HUDEP-2 (cell line): ENCODE results near the gene MIA.
"Not testable (repeated sequence)": the region's sequence is repeated elsewhere in the genome, so short reads cannot be mapped to it uniquely, and the experiment has no call there.

Experiments used
- DNase-seq, 76 experiments: peaks; one replicate each; lab custom pipeline; 2025; ENCODE audit not compliant: unreplicated experiment in 76 of 76; lab: John Stamatoyannopoulos, UW

MIA gene

GRCh38 chr19:40777937-40778705 lies 2.8 kb downstream of the MIA start, which contains the start of gene RAB4B:
TSS of gene RAB4B (plus strand) at chr19:40778247. CDS start at chr19:40778376, 129 bp downstream.
- DNase-seq, result peak; percentile 94 to 100 (median 100)

- peak in 7 of 76 experiments; percentile 16 to 50 (median 26) for DNase-seq
Observed at GRCh38 chr19:40778706-40779284, 3.5 kb downstream of the MIA start.

GRCh38 chr19:40780582-40780981 lies 5.3 kb downstream of the MIA start:
- DNase-seq, result no peak

GRCh38 chr19:40781140-40781539 lies 5.8 kb downstream of the MIA start:
- no peak for DNase-seq

GRCh38 chr19:40783711-40784110 lies 8.4 kb downstream of the MIA start:
- DNase-seq, result no peak

GRCh38 chr19:40784146-40784545 lies 8.8 kb downstream of the MIA start:
- DNase-seq, result not testable (repeated sequence)

- no peak for DNase-seq
Observed at GRCh38 chr19:40785526-40785925, 10.2 kb downstream of the MIA start.

- DNase-seq, result no peak
Observed at GRCh38 chr19:40786060-40787037, 11.0 kb downstream of the MIA start.

- no peak for DNase-seq
Observed at GRCh38 chr19:40791349-40791748, 16.0 kb downstream of the MIA start.

GRCh38 chr19:40791996-40792395 lies 16.7 kb downstream of the MIA start:
- no peak for DNase-seq

GRCh38 chr19:40797166-40797962 lies 22.0 kb downstream of the MIA start:
- DNase-seq, result no peak

GRCh38 chr19:40797963-40798682 lies 22.8 kb downstream of the MIA start:
- peak in 75 of 76 experiments; percentile 31 to 96 (median 80) for DNase-seq

GRCh38 chr19:40798683-40799557 lies 23.6 kb downstream of the MIA start, which contains the start of gene EGLN2:
TSS of gene EGLN2 (plus strand) at chr19:40799191. CDS start at chr19:40800573, 1,382 bp downstream.
- DNase-seq, result peak; percentile 90 to 100 (median 100)

GRCh38 chr19:40799558-40800338 lies 24.4 kb downstream of the MIA start:
- DNase-seq, result peak in 18 of 76 experiments; percentile 25 to 60 (median 42)

GRCh38 chr19:40800339-40800996 lies 25.1 kb downstream of the MIA start:
- peak in 31 of 76 experiments; percentile 8 to 57 (median 37) for DNase-seq

- DNase-seq, result no peak
Observed at GRCh38 chr19:40800997-40801377, 25.7 kb downstream of the MIA start.
